Esophagus squamous epithelium (tissue), 5 donors: Measurements from ENCODE around the gene SMO. TPM values are rescaled to one million over a fixed set of nuclear protein-coding genes. Genes with fewer than 3 reads are reported as not detected.

Source experiments
- DNase-seq: peaks from one replicate; lab custom pipeline; 2025; lab: John Stamatoyannopoulos, UW
- H3K27ac ChIP-seq, 4 donors: fragments of 200-600 bp; sonication (generic); one replicate each; pipeline ENCODE4 v1.5.1; 2016 to 2019; ENCODE audit warnings: mild to moderate bottlenecking in 1 of 4
- H3K27me3 ChIP-seq, 4 donors: fragments of 200-600 bp; sonication (generic); 1 replicate in 3 of 4; 2 replicates in 1 of 4; pipeline versions ENCODE4 v1.5.1 to v1.6.0; 2017 to 2021; ENCODE audit warnings: antibody characterized with exemption in 1 of 4
- H3K36me3 ChIP-seq, 3 donors: fragments of 200-600 bp; sonication (generic); one replicate each; pipeline ENCODE4 v1.5.1; 2016 to 2019
- H3K4me1 ChIP-seq, 3 donors: fragments of 200-600 bp; sonication (generic); one replicate each; pipeline ENCODE4 v1.5.1; 2017 to 2019
- H3K4me3 ChIP-seq, 4 donors: fragments of 200-600 bp; sonication (generic); 1 replicate in 3 of 4; 2 replicates in 1 of 4; pipeline ENCODE4 v1.5.1; 2016 to 2019; ENCODE audit warnings: mild to moderate bottlenecking in 2 of 4, moderate library complexity in 1 of 4
- H3K9me3 ChIP-seq, 3 donors: fragments of 200-600 bp; sonication (generic); one replicate each; pipeline ENCODE4 v1.5.1; 2016 to 2019
- CTCF ChIP-seq, 6 experiments: fragments of 450-650 bp in 4 of 6; fragments of 200-600 bp in 2 of 6; sonication (generic) in 2 of 6; IDR thresholded peaks; one replicate each; pipeline ENCODE4 v1.5.1; 2016 to 2019; ENCODE audit warnings: antibody characterized with exemption in 6 of 6, mild to moderate bottlenecking in 4 of 6, moderate library complexity in 4 of 6
- POLR2A ChIP-seq, 4 donors: fragments of 450-650 bp; IDR thresholded peaks; one replicate each; pipeline ENCODE4 v1.6.1; 2017; ENCODE audit warnings: antibody characterized with exemption in 4 of 4, mild to moderate bottlenecking in 4 of 4, moderate library complexity in 3 of 4
- WGBS, 2 donors: methylation state at CpG; one replicate each; pipeline ENCODE4 v1.1.5; 2018; 5-methylcytosine and 5-hydroxymethylcytosine counted together
- intact Hi-C: fragments of 100-400 bp; cut with DNase I; formaldehyde crosslinking; loops from one replicate; pipeline ENCODE4 v1.15.0; 2022
- small RNA-seq, 4 donors: library from RNA; depleted of rRNA; stranded (forward); fragments of <200 nt; gene quantifications; one replicate each; pipeline ENCODE3, GENCODE V24; 2016
- total RNA-seq, 4 donors: library from RNA; depleted of rRNA; stranded (reverse); fragments of >200 nt; gene quantifications; one replicate each; pipeline ENCODE4 v1.1.0, GENCODE V29; 2016
- donor health status: DM: yes; HTN: yes; CAD: no.

The SMO gene
- total RNA-seq, 4 donors from 2014 or later: 9.2 to 18.4 (median 10.4) TPM

GRCh38 chr7:129258649-129259389 is 70.4 kb downstream of the SMO start:
- H3K36me3 ChIP-seq: no peaks in the 10 kb centered on the region
- H3K4me1 ChIP-seq: peaks cover 3 to 24% (median 6%) of the 10 kb centered on the region in 3 donors
- intact Hi-C loops: no loop called here
- H3K4me3 ChIP-seq: no peak overlapping the region
- DNase-seq: no peak
- whole genome bisulfite sequencing, 2 donors: 48 to 52% methylated on average over 4 of the region's 4 CpGs
- no peaks in the 10 kb centered on the region for H3K27me3 ChIP-seq
- H3K27ac ChIP-seq: peak overlapping the region in 2 of 4 donors; percentile 12 to 23
- TF ChIP-seq POLR2A (IDR thresholded peaks at IDR 0.05) (no peak), CTCF (IDR thresholded peaks at IDR 0.05) (no peak)
- H3K9me3 ChIP-seq: no peaks in the 10 kb centered on the region

GRCh38 chr7:129262324-129262723 is 73.9 kb downstream of the SMO start:
- Histone ChIP-seq H3K36me3 (no peaks in the 10 kb centered on the region), H3K27me3 (no peaks in the 10 kb centered on the region), H3K9me3 (no peaks in the 10 kb centered on the region), H3K27ac (no peak overlapping the region), H3K4me3 (no peak overlapping the region), H3K4me1 (peaks cover 3 to 42% (median 6%) of the 10 kb centered on the region in 3 donors)
- no peak for TF ChIP-seq POLR2A (IDR thresholded peaks at IDR 0.05)
- no peak for TF ChIP-seq CTCF (IDR thresholded peaks at IDR 0.05)
- 59 to 77% methylated on average over 2 of the region's 2 CpGs for WGBS, 2 donors
- no peak for DNase-seq
- intact Hi-C loops: loop anchor here (5.0 kb wide), 1 partner anchor 35 kb away; the partner anchor contains the start of gene AHCYL2

Small RNAs within 50 kb of the gene (small RNA-seq; reads per million reads assigned to genes)
- gene RNY1P11: 0 reads per million in 4 donors

Other genes with a start within 250 kb of the SMO start
- gene TNPO3, start 133.5 kb upstream of the SMO start, total RNA-seq: 10 to 100 TPM; 26.4 to 49.6 (median 39.3) TPM
- 1 to 10 TPM in 3 of 4 donors, under 1 TPM in 1; 0.44 to 5.9 (median 4.0) TPM for gene TSPAN33, start 43.9 kb upstream of the SMO start, total RNA-seq
- gene AHCYL2, start 36.4 kb downstream of the SMO start, total RNA-seq: 10 to 100 TPM; 10.8 to 14.0 (median 13.7) TPM
- 1 to 10 TPM in 3 of 4 donors, under 1 TPM in 1; 0.76 to 6.3 (median 1.5) TPM for gene STRIP2, start 245.8 kb downstream of the SMO start, total RNA-seq